Ishikawa (cell line): Measurements from ENCODE around the gene SHQ1.
A peak's percentile ranks its signal among the peaks of the same experiment; 100 is the strongest.

Source experiments
- CEBPB ChIP-seq: IDR thresholded peaks from 2 replicates; pipeline ENCODE4 v1.6.1; 2012
- CREB1 ChIP-seq: IDR thresholded peaks from 2 replicates; pipeline ENCODE4 v1.6.1; 2012; ENCODE audit warnings: low read depth
- EGR1 ChIP-seq: IDR thresholded peaks from 2 replicates; pipeline ENCODE4 v1.6.1; 2012
- EP300 ChIP-seq: IDR thresholded peaks from 2 replicates; pipeline ENCODE4 v1.6.1; 2012; ENCODE audit warnings: borderline replicate concordance
- FOXM1 ChIP-seq: IDR thresholded peaks from 2 replicates; pipeline ENCODE4 v1.6.1; 2012; ENCODE audit warnings: low read depth, borderline replicate concordance
- NFIC ChIP-seq: IDR thresholded peaks from 2 replicates; pipeline ENCODE4 v1.6.1; 2012
- RAD21 ChIP-seq: IDR thresholded peaks from 2 replicates; pipeline ENCODE4 v1.6.1; 2012; ENCODE audit warnings: low read depth
- TAF1 ChIP-seq: IDR thresholded peaks from 2 replicates; pipeline ENCODE4 v1.6.1; 2012; ENCODE audit warnings: low read depth, mild to moderate bottlenecking
- TCF12 ChIP-seq: IDR thresholded peaks from 2 replicates; pipeline ENCODE4 v1.6.1; 2012; ENCODE audit warnings: low read depth
- TEAD4 ChIP-seq: IDR thresholded peaks from 2 replicates; pipeline ENCODE4 v1.6.1; 2012
- YY1 ChIP-seq: IDR thresholded peaks from 2 replicates; pipeline ENCODE4 v1.6.1; 2012; ENCODE audit warnings: low read depth
- ZBTB7A ChIP-seq: IDR thresholded peaks from 2 replicates; pipeline ENCODE4 v1.6.1; 2012; ENCODE audit warnings: low read depth
- TF ChIP-seq, protein P1 (sequence below): IDR thresholded peaks from 2 replicates; pipeline ENCODE4 v1.6.1; 2012; ENCODE audit warnings: low read depth, mild to moderate bottlenecking
- TF ChIP-seq, protein P2 (sequence below): IDR thresholded peaks from 2 replicates; pipeline ENCODE4 v1.6.1; 2012
- TF ChIP-seq, protein P3 (sequence below): IDR thresholded peaks from 2 replicates; pipeline ENCODE4 v1.6.1; 2012

SHQ1 gene

DNA sequence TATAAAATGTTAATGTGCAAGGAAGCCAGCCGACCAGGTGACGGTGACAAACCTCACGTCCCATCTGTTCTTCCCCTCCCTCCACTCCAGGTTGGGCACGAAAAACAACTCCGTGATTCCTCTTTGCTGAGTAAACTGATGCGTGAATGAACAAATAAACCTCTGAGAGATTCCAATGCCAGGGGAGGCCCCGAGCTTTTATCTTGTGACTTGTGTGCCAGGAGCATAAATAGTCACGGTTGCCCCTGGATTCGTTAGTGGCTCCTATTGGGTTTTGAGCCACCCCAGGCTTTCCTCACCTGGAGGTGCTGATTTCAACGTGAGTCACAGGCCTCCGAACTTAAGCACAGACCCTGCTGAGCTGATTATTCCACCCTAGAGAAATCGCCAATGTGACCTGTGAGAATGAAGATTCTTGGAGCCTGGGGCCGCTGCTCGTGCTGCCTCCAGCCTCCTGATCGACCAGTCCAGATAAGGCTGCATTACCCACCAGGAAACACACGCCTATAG is 119.2 kb downstream of the SHQ1 start:
- TF ChIP-seq, protein P1, sequence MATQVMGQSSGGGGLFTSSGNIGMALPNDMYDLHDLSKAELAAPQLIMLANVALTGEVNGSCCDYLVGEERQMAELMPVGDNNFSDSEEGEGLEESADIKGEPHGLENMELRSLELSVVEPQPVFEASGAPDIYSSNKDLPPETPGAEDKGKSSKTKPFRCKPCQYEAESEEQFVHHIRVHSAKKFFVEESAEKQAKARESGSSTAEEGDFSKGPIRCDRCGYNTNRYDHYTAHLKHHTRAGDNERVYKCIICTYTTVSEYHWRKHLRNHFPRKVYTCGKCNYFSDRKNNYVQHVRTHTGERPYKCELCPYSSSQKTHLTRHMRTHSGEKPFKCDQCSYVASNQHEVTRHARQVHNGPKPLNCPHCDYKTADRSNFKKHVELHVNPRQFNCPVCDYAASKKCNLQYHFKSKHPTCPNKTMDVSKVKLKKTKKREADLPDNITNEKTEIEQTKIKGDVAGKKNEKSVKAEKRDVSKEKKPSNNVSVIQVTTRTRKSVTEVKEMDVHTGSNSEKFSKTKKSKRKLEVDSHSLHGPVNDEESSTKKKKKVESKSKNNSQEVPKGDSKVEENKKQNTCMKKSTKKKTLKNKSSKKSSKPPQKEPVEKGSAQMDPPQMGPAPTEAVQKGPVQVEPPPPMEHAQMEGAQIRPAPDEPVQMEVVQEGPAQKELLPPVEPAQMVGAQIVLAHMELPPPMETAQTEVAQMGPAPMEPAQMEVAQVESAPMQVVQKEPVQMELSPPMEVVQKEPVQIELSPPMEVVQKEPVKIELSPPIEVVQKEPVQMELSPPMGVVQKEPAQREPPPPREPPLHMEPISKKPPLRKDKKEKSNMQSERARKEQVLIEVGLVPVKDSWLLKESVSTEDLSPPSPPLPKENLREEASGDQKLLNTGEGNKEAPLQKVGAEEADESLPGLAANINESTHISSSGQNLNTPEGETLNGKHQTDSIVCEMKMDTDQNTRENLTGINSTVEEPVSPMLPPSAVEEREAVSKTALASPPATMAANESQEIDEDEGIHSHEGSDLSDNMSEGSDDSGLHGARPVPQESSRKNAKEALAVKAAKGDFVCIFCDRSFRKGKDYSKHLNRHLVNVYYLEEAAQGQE = peak; percentile 46; the same call in 1 of the 2 replicates
- TF ChIP-seq, protein P2, sequence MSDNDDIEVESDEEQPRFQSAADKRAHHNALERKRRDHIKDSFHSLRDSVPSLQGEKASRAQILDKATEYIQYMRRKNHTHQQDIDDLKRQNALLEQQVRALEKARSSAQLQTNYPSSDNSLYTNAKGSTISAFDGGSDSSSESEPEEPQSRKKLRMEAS = no peak
- TF ChIP-seq FOXM1 = no peak

DNA sequence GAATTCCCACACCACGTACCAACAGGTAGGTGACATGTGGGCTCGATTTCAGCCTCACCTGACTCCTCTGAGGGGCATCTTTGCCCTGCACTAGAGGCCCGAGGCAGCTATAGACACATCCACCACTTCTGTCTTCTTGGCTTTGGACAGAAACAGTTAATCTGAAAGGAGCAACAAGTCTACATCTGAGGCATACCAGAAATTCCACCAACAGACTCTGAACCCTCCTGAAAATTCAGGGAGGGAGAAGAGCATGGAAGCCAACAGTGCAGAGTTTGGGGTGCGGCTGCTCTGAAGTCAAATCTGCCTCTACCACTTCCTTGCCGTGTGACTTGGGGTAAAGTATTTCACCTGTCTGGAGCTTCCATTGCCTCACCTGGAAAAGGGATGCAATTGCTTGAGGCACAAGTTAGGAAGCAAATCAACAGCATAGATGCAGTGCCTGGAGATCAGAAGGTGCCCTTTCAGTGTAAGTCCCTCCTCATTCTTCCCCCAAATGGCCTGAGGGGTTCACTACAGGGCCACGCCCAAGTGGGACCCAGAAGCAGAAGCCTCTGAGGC is 119.8 kb downstream of the SHQ1 start:
- TF ChIP-seq EP300 (no peak), CREB1 (no peak), FOXM1 (no peak), YY1 (no peak), TAF1 (no peak), NFIC (no peak), CEBPB (no peak), EGR1 (no peak), TCF12 (no peak), RAD21 (no peak), TEAD4 (no peak), ZBTB7A (no peak)
- TF ChIP-seq, protein P2 = no peak
- TF ChIP-seq, protein P1 = no peak
- TF ChIP-seq, protein P3, sequence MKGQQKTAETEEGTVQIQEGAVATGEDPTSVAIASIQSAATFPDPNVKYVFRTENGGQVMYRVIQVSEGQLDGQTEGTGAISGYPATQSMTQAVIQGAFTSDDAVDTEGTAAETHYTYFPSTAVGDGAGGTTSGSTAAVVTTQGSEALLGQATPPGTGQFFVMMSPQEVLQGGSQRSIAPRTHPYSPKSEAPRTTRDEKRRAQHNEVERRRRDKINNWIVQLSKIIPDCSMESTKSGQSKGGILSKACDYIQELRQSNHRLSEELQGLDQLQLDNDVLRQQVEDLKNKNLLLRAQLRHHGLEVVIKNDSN = no peak

DNA sequence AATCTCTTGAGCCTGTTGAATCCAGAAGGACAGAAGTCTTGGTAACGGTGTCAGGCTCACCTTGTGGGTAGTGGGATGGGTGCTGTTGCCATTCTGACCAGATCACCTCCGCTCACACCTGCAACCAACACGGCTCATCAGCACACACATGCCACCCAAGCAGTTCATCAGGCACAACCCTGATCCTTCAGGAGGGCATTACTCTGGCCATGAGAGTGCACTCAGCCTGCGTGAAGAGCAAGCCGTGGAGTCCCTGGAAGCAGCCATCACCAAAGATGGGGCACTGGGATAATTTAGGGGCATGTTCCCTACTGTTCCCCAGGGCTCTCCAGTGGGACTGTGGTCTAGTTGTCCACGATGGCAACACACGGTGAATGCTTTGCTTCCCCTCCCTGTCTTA is 120.5 kb downstream of the SHQ1 start:
- TF ChIP-seq CEBPB (no peak), NFIC (no peak), EP300 (no peak), TEAD4 (no peak), TAF1 (no peak), YY1 (no peak), EGR1 (no peak), ZBTB7A (no peak), TCF12 (no peak), CREB1 (no peak), FOXM1 (no peak), RAD21 (no peak)
- TF ChIP-seq, protein P3 = no peak
- TF ChIP-seq, protein P2 = no peak
- TF ChIP-seq, protein P1 = no peak

DNA sequence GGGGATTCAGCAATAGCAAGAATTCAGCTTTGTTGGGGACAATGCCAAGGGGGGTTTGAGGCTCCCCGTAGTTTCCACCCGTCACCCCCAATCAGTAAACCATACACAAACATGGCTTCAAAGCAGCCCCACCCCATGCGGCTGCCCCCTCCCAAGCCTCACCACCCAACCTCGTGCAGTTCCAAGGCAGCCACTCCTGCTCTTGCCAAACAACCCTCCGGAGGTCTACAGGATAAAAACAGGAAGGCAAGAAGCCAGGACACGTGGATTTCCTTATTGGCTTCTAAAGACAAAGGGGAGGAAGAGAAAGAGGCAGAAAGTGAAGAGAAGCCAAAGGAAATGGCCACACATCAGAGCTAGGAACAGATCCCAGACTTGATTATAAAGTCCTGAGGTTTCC is 121.1 kb downstream of the SHQ1 start:
- TF ChIP-seq TEAD4 (no peak), EGR1 (no peak), ZBTB7A (no peak), FOXM1 (no peak), CEBPB (no peak), EP300 (no peak), CREB1 (no peak), YY1 (no peak), RAD21 (no peak), NFIC (no peak), TCF12 (no peak), TAF1 (no peak)
- TF ChIP-seq, protein P1 = no peak
- TF ChIP-seq, protein P2 = no peak
- TF ChIP-seq, protein P3 = no peak
